NCI-H1436 treated with DMSO at 0.1 percent for 48 hours (cell line): ENCODE results near the gene VIPR2.

Experiments used
- DNase-seq: peaks from one replicate; lab custom pipeline; 2025; lab: John Stamatoyannopoulos, UW

VIPR2 gene

GRCh38 chr7:159039716-159040115 is 105.0 kb downstream of the VIPR2 start:
- no peak for DNase-seq

- DNase-seq: no peak
These were observed 106.6 kb downstream of the VIPR2 start for GRCh38 chr7:159038066-159038465.

- no peak for DNase-seq
These were observed 107.6 kb downstream of the VIPR2 start for GRCh38 chr7:159036916-159037605.

- no peak for DNase-seq
These were observed 109.0 kb downstream of the VIPR2 start for GRCh38 chr7:159035571-159036073.

DNA sequence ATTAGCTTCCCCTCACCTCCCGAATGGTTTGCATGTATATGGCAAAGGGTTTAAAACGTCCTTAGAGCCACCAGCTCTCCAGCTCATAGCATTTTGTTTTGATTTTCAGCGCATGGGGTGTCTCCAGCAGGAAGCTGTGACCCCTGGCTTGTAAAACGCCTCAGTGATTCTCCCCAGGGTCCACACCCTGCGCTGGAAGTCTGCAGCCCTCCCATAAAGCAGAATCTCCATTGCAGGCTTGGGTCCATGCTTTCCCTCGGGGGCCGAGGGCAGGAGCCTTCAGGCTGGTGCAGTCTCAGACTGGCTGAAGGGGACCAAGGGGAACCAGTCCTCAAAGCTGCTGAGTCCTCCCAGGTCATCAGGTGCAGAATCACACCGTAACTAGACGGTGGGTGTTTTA is 109.7 kb downstream of the VIPR2 start:
- DNase-seq: no peak

GRCh38 chr7:159034394-159034793 is 110.3 kb downstream of the VIPR2 start:
- DNase-seq: no peak

DNA sequence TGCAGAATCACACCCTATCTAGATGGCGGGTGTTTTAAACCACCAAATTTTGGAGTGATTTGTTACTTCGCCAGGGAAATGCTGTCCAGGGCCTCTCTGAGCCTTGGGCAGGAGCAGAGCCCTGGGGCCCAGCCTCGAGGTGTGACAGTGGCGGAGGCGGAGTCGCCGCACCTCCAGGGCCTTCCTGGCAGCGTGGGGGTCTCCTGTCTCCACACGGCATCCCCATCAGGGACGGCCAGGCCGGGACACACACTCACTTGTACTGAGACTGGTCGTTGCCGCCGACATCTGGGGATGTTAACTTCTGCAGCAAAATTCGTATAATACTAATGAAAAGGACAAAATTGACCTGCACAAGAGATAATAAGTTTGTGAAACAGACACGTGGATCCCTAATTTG is 110.7 kb downstream of the VIPR2 start:
- DNase-seq: no peak

GRCh38 chr7:159033473-159033825 is 111.2 kb downstream of the VIPR2 start:
- DNase-seq: no peak

GRCh38 chr7:159032753-159033472 is 111.8 kb downstream of the VIPR2 start:
- DNase-seq: no peak

DNA sequence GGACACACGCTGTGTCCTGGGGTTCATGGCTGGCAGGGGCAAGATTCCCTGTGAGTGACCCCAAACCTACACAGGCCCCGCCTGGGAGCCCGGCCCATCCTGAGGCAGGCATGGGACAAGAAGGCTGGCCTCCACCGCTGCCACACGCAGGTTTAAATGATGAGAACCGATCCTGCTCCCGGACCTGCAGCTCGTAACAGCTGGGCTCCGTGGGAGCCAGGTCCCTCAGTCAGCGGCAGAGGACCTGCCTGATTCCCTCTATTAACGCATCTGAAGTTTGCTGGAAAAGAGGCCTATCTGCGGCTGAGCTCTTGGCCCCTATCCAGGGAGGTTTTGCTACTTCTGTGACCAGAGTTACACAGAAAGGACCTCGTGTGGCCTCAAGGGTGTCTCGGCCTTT is 112.3 kb downstream of the VIPR2 start:
- DNase-seq: no peak

DNA sequence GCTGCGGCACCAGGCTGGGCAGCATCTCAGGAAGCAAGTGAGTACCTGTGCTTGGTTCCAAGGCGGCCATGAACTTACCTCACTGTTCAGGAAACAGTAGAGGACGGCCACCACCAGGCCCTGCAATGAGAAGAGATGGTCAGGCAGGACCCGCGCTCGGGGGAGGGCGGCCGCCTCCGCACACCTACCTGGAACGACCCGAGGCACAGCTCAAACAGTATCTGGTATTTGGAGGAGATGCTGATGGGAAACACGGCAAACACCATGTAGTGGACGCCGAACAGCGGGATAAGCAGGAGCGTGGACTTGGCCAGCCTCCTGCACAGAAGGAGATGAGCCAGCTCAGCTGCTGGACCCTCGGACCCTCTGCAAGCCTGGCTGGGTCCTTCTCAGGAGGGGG is 112.9 kb downstream of the VIPR2 start:
- no peak for DNase-seq

DNA sequence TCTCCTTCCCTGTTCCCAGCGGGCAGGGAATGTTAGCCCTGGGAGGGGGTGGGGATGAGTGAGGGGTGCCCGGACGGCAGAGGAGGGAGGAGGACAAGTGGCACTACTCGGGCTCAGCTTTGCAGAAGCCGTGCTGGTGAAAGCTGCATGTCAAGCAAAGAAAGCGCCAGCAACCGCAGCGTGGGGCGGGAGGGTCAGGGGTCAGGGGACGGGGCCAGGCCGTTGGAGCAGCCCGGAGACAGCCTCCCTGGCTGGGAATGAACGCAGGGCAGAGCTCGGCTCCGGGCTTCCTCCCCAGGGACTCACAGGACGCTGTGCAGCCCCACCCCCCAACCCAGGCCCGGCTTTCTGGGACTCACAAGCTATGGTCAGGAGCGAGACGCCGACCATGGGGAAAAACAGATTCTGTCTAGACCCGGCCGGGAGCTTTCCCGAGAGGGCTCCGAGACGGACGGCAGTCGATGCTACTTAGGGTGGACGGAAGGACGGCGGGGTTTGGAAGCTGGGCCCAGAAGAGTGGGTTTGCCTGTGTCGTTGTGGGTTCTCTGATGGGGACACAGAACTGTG is 113.4 kb downstream of the VIPR2 start:
- DNase-seq: no peak

- no peak for DNase-seq
These were observed 114.1 kb downstream of the VIPR2 start for GRCh38 chr7:159030490-159031134.

GRCh38 chr7:159028508-159029401 is 115.9 kb downstream of the VIPR2 start:
- DNase-seq: no peak

- no peak for DNase-seq
These were observed 116.7 kb downstream of the VIPR2 start for GRCh38 chr7:159027789-159028507.

- no peak for DNase-seq
These were observed 117.4 kb downstream of the VIPR2 start for GRCh38 chr7:159027056-159027788.

GRCh38 chr7:159026271-159027055 is 118.2 kb downstream of the VIPR2 start:
- DNase-seq: no peak

DNA sequence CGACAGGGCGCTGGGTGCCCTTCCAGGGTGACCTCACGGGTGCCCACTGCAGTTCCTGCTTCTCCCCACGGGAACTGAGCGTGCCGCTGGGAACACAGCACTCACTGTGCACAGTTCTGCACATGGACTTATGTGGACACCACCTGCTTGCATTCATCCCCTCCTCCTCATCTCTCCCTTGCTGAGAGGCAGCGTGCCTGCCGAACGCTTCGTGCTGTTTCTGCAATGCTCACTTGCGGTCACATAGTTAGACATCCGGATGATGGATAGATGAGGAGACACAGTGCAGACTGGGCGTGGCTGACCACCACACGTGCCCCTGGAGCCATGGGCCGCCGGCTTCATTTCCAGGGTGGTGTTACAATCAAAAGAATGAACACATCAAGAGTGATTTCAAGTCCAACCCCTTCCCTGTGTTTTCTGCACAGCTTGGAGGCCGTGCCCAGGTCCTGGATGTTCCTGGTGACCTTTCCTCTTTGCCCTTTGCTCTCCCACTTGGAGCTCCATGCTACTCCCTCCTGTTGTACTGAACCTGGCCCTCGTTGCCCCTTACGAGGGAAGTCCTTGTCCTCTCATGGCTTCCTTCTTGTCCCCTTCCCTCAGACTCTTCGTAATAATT is 119.4 kb downstream of the VIPR2 start:
- no peak for DNase-seq
